ENCODE data around the gene NAA11. TPM values are rescaled to one million over a fixed set of nuclear protein-coding genes. Genes with fewer than 3 reads are reported as not detected.

NAA11 gene
- total RNA-seq, 1 donor from 2014 or later: not detected

Other genes starting within 250 kb of the NAA11 start
- not detected for gene GK2, start 82.2 kb upstream of the NAA11 start, total RNA-seq